IMR-90 (cell line): ENCODE results near the gene CENPX. TPM values are rescaled to one million over a fixed set of nuclear protein-coding genes. Genes with fewer than 3 reads are reported as not detected.

Source experiments
- ATAC-seq: fragments of 200-7000 bp; cut with Tn5 transposase; 2 replicates; pipeline ENCODE4 v1.9.1; 2020; ENCODE audit warnings: low read depth, mild to moderate bottlenecking, moderate library complexity
- BruUV-seq: library from RNA; stranded (reverse); fragments of 400-500 nt; replicated peaks from 2 replicates; lab custom pipeline; 2021; lab: Mats Ljungman, UMichigan
- CTCF ChIA-PET: fragments of 300-600 bp; formaldehyde crosslinking; extraction: SDS; loops from one replicate; lab custom pipeline; 2021; ENCODE audit warnings: antibody characterized with exemption; lab: Yijun Ruan, JAX
- POLR2A ChIA-PET: fragments of 300-600 bp; sonication (Branson Sonifier 250); formaldehyde crosslinking; loops from one replicate; lab custom pipeline; 2022; ENCODE audit warnings: antibody characterized with exemption; ENCODE audit not compliant: unreplicated experiment; lab: Charles Lee
- DNase-seq: peaks from one replicate; pipeline ENCODE4 v3.0.0; 2013
- H2AFZ ChIP-seq: replicated peaks from 2 replicates; pipeline ENCODE3; 2013; ENCODE audit warnings: low read length, mild to moderate bottlenecking; ENCODE audit not compliant: poor library complexity
- H2AK5ac ChIP-seq: 2 replicates; pipeline ENCODE4 v1.6.1; 2013; ENCODE audit warnings: low read depth, low read length, inconsistent platforms
- H2AK9ac ChIP-seq: replicated peaks from 2 replicates; pipeline ENCODE3; 2013; ENCODE audit warnings: mild to moderate bottlenecking, low read depth, low read length, moderate library complexity; ENCODE audit not compliant: poor library complexity
- H2BK120ac ChIP-seq: 2 replicates; pipeline ENCODE4 v1.6.1; 2013; ENCODE audit warnings: low read depth, low read length, inconsistent platforms
- H2BK15ac ChIP-seq: 3 replicates; pipeline ENCODE4 v1.6.1; 2013; ENCODE audit warnings: low read depth, low read length, inconsistent platforms
- H2BK20ac ChIP-seq: 2 replicates; pipeline ENCODE4 v1.6.1; 2013; ENCODE audit warnings: low read depth, mild to moderate bottlenecking, inconsistent platforms, low read length, moderate library complexity
- H2BK5ac ChIP-seq: 2 replicates; pipeline ENCODE4 v1.6.1; 2013; ENCODE audit warnings: mild to moderate bottlenecking, low read depth, low read length, inconsistent platforms; ENCODE audit not compliant: poor library complexity, severe bottlenecking
- H3K14ac ChIP-seq: replicated peaks from 2 replicates; pipeline ENCODE4 v1.6.1; 2013; ENCODE audit warnings: low read depth, low read length, inconsistent platforms
- H3K18ac ChIP-seq: 2 replicates; pipeline ENCODE4 v1.6.1; 2013; ENCODE audit warnings: low read depth, low read length, control low read depth
- H3K23ac ChIP-seq: 2 replicates; pipeline ENCODE4 v1.6.1; 2013; ENCODE audit warnings: low read depth, low read length, inconsistent platforms
- H3K27ac ChIP-seq: 2 replicates; pipeline ENCODE4 v1.5.1; 2013; ENCODE audit warnings: mild to moderate bottlenecking, control low read depth, low read length; ENCODE audit not compliant: insufficient read depth
- H3K27me3 ChIP-seq: 2 replicates; pipeline ENCODE4 v1.6.1; 2013; ENCODE audit warnings: low read length; ENCODE audit not compliant: control insufficient read depth, insufficient read depth
- H3K36me3 ChIP-seq: 2 replicates; pipeline ENCODE4 v1.6.1; 2013; ENCODE audit warnings: low read length, mixed read lengths; ENCODE audit not compliant: control insufficient read depth, insufficient read depth
- H3K4ac ChIP-seq: 2 replicates; pipeline ENCODE4 v1.6.1; 2013; ENCODE audit warnings: low read depth, low read length, inconsistent platforms
- H3K4me1 ChIP-seq: 2 replicates; pipeline ENCODE4 v1.6.1; 2013; ENCODE audit warnings: low read length, mixed read lengths; ENCODE audit not compliant: control insufficient read depth, insufficient read depth
- H3K4me2 ChIP-seq: 2 replicates; pipeline ENCODE4 v1.6.1; 2013; ENCODE audit warnings: low read depth, mild to moderate bottlenecking, control low read depth, low read length, moderate library complexity
- H3K4me3 ChIP-seq: 2 replicates; pipeline ENCODE4 v1.5.1; 2013; ENCODE audit warnings: low read depth, mild to moderate bottlenecking, control low read depth, low read length, moderate library complexity; ENCODE audit not compliant: insufficient read depth
- H3K56ac ChIP-seq: 2 replicates; pipeline ENCODE4 v1.6.1; 2013; ENCODE audit warnings: low read length, inconsistent platforms; ENCODE audit not compliant: insufficient read depth; ENCODE audit errors: extremely low read depth
- H3K79me1 ChIP-seq, 2 experiments: 2 replicates each; pipeline ENCODE4 v1.6.1; 2013; ENCODE audit warnings: low read length in 2 of 2, inconsistent platforms in 1 of 2, low read depth in 1 of 2
- H3K9ac ChIP-seq: 2 replicates; pipeline ENCODE4 v1.6.1; 2013; ENCODE audit warnings: low read depth, low read length, control low read depth
- H3K9me1 ChIP-seq: 2 replicates; pipeline ENCODE4 v1.6.1; 2013; ENCODE audit warnings: low read length, inconsistent platforms; ENCODE audit not compliant: insufficient read depth
- H3K9me3 ChIP-seq: 2 replicates; pipeline ENCODE4 v1.6.1; 2013; ENCODE audit warnings: low read length; ENCODE audit not compliant: control insufficient read depth, insufficient read depth
- H4K20me1 ChIP-seq: 2 replicates; pipeline ENCODE4 v1.6.1; 2013; ENCODE audit warnings: low read length, inconsistent platforms; ENCODE audit not compliant: insufficient read depth
- H4K5ac ChIP-seq: 2 replicates; pipeline ENCODE4 v1.6.1; 2013; ENCODE audit warnings: mild to moderate bottlenecking, low read depth, low read length, control low read depth
- H4K8ac ChIP-seq, 2 experiments: 2 replicates each; pipeline ENCODE4 v1.6.1; 2013; ENCODE audit warnings: low read depth in 2 of 2, low read length in 2 of 2, control low read depth in 1 of 2, inconsistent platforms in 1 of 2
- H4K91ac ChIP-seq: 2 replicates; pipeline ENCODE4 v1.6.1; 2013; ENCODE audit warnings: low read depth, low read length, inconsistent platforms; ENCODE audit not compliant: insufficient read depth
- BHLHE40 ChIP-seq: fragments of 150-350 bp; IDR thresholded peaks from 2 replicates; pipeline ENCODE4 v1.6.1; 2016; ENCODE audit warnings: mild to moderate bottlenecking, low read depth, low read length
- CEBPB ChIP-seq: IDR thresholded peaks from 2 replicates; pipeline ENCODE4 v1.6.1; 2012; ENCODE audit warnings: low read depth, low read length, improper control_type of control experiment
- CHD1 ChIP-seq: IDR thresholded peaks from 2 replicates; pipeline ENCODE4 v1.6.1; 2012; ENCODE audit warnings: low read depth, low read length, improper control_type of control experiment
- FOS ChIP-seq: fragments of 150-350 bp; IDR thresholded peaks from 2 replicates; pipeline ENCODE4 v1.6.1; 2016; ENCODE audit warnings: low read depth, low read length
- MAFK ChIP-seq: IDR thresholded peaks from 2 replicates; pipeline ENCODE4 v1.6.1; 2012; ENCODE audit warnings: low read depth, low read length, improper control_type of control experiment
- MAZ ChIP-seq: IDR thresholded peaks from 2 replicates; pipeline ENCODE4 v1.6.1; 2012; ENCODE audit warnings: low read depth, mild to moderate bottlenecking, low read length, improper control_type of control experiment, moderate library complexity, borderline replicate concordance
- MXI1 ChIP-seq: IDR thresholded peaks from 2 replicates; pipeline ENCODE4 v1.6.1; 2012; ENCODE audit warnings: low read depth, mild to moderate bottlenecking, low read length, moderate library complexity, borderline replicate concordance
- NFE2L2 ChIP-seq: fragments of 150-350 bp; IDR thresholded peaks from 2 replicates; pipeline ENCODE4 v1.6.1; 2016; ENCODE audit warnings: low read depth, mild to moderate bottlenecking, low read length
- POLR2A ChIP-seq: IDR thresholded peaks from 2 replicates; pipeline ENCODE4 v1.6.1; 2012; ENCODE audit warnings: mild to moderate bottlenecking, low read depth, low read length
- RAD21 ChIP-seq: IDR thresholded peaks from 2 replicates; pipeline ENCODE4 v1.6.1; 2012; ENCODE audit warnings: low read length, improper control_type of control experiment
- RCOR1 ChIP-seq: IDR thresholded peaks from 2 replicates; pipeline ENCODE4 v1.6.1; 2012; ENCODE audit warnings: mild to moderate bottlenecking, low read length, improper control_type of control experiment; ENCODE audit not compliant: insufficient replicate concordance
- RFX5 ChIP-seq: IDR thresholded peaks from 2 replicates; pipeline ENCODE4 v1.8.0; 2012; ENCODE audit warnings: low read depth, mild to moderate bottlenecking, low read length, moderate library complexity
- SMC3 ChIP-seq: fragments of 150-350 bp; IDR thresholded peaks from 2 replicates; pipeline ENCODE4 v1.6.1; 2016; ENCODE audit warnings: low read depth, mild to moderate bottlenecking, antibody characterized with exemption, low read length, moderate library complexity
- whole genome bisulfite sequencing, 2 experiments: methylation state at CpG; one replicate each; pipeline versions ENCODE4 v1.1.5 to v1.1.7; 2013; ENCODE audit warnings: missing lambda C conversion rate in 2 of 2; ENCODE audit not compliant: insufficient read length in 1 of 2; ENCODE audit errors: extremely low coverage in 2 of 2; 5-methylcytosine and 5-hydroxymethylcytosine counted together
- dilution Hi-C: fragments of 300-500 bp; cut with HindIII; formaldehyde crosslinking; loops from one replicate; pipeline ENCODE4 v1.14.3; 2018; ENCODE audit warnings: low sequenced_read_pairs; ENCODE audit not compliant: unreplicated experiment
- in situ Hi-C: fragments of 300-500 bp; cut with MboI; formaldehyde crosslinking; loops from 3 replicates; pipeline ENCODE4 v1.14.3; 2019; ENCODE audit warnings: low sequenced_read_pairs, inconsistent platforms, mixed read lengths
- intact Hi-C: fragments of 100-400 bp; cut with micrococcal nuclease; formaldehyde crosslinking; loops from 2 replicates; pipeline ENCODE4 v1.10.0; 2022
- polyA plus RNA-seq, 3 experiments: library from polyadenylated mRNA; depleted of rRNA; stranded (reverse); fragments of >200 nt; gene quantifications; 2 replicates each; pipeline ENCODE4 v1.2.3, GENCODE V29; 2012; ENCODE audit warnings: low replicate concordance in 1 of 3
- total RNA-seq: library from RNA; depleted of rRNA; stranded (reverse); fragments of >200 nt; gene quantifications from 2 replicates; pipeline ENCODE4 v1.2.3, GENCODE V29; 2012
- TF ChIP-seq, protein P1 (sequence below): conservative IDR thresholded peaks from 2 replicates; pipeline ENCODE4 v1.5.1; 2012; ENCODE audit warnings: mild to moderate bottlenecking, low read depth, low read length, improper control_type of control experiment
- TF ChIP-seq, protein P2 (sequence below): fragments of 150-350 bp; IDR thresholded peaks from 2 replicates; pipeline ENCODE4 v1.6.1; 2017; ENCODE audit warnings: mild to moderate bottlenecking, antibody characterized with exemption, low read length, low read depth
- TF ChIP-seq, protein P3 (sequence below): fragments of 150-350 bp; IDR thresholded peaks from 2 replicates; pipeline ENCODE4 v1.6.1; 2016; ENCODE audit warnings: low read depth, mild to moderate bottlenecking, low read length, moderate library complexity, borderline replicate concordance

Gene CENPX
- total and polyA plus RNA-seq, 2 of the 4 experiments (the other 2 are of a cell fraction), result 44.8 to 86.8 TPM

DNA sequence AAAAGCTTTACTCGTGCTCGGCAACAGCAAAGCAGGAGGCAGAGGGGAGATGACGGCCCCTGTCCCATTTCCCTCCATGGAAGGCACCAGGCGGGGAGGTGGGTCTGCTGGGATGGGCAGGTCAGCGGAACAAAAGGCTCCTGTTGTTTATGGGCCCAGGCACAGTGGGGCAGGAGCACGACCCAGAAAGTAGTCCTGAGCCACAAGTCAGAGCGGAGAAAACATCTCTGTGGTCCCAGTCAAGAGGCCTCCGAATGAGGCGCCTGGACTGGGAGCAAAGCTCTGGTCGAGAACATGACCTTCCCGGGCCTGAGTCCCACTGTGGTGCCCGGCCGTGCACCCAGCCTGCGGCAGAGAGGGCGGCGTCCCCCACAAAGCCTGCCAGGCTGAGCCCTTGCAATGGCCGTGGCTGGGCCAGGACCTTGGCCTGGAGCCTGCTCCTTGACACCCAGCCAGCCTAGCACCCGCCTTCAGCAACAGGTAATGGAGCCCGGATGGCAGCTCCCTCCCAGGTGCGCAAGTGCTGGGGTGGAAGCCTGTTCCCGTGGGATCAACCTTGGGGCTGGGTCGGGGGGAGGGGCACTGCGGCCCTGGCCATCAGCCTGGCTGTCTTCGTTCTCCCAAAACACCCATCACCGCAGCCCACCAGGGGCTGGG, 25.4 kb upstream of the CENPX start:
- no peak overlapping the region for H2BK15ac ChIP-seq

More for the DNA sequence above, 25.4 kb upstream of the CENPX start:
- Histone ChIP-seq H3K56ac (no peak overlapping the region), H2AK5ac (no peak overlapping the region), H2AK9ac (no peak overlapping the region), H3K23ac (no peak overlapping the region), H4K20me1 (peaks cover 4% of the 10 kb centered on the region), H2AFZ (no peak overlapping the region), H3K18ac (no peak overlapping the region), H3K79me1 (peaks cover 10 to 26% of the 10 kb centered on the region in 2 experiments), H4K8ac (no peak overlapping the region), H3K4ac (no peak overlapping the region), H3K27ac (no peak overlapping the region), H3K9me1 (peaks cover 7% of the 10 kb centered on the region), H4K5ac (no peak overlapping the region), H3K4me3 (no peak overlapping the region), H3K4me2 (no peak overlapping the region), H3K14ac (no peak overlapping the region), H2BK5ac (no peak overlapping the region), H3K27me3 (no peaks in the 10 kb centered on the region), H3K9me3 (no peaks in the 10 kb centered on the region), H2BK120ac (no peak overlapping the region), H2BK20ac (no peak overlapping the region), H4K91ac (no peak overlapping the region), H3K4me1 (peaks cover 14% of the 10 kb centered on the region), H3K36me3 (peaks cover 30% of the 10 kb centered on the region), H3K9ac (no peak overlapping the region)
- in situ Hi-C loops, result no loop called here
- no peak for ATAC-seq
- ChIA-PET POLR2A (interaction anchor here (0.5 kb wide), 1 partner anchor 88 kb away, joined by 5 read pairs; no protein-coding TSS in a partner anchor), CTCF (no interaction called here)
- 97% methylated on average over 12 of the region's 25 CpGs; no CpG with 5 or more reads in 1 of the 2 experiments for WGBS, 2 experiments
- no peak for DNase-seq
- TF ChIP-seq FOS (no peak), RFX5 (no peak), CEBPB (no peak), SMC3 (no peak), CHD1 (no peak), POLR2A (no peak), MAFK (no peak), BHLHE40 (no peak), MAZ (no peak), RAD21 (no peak), NFE2L2 (no peak), RCOR1 (no peak), MXI1 (no peak)
- TF ChIP-seq, protein P1, sequence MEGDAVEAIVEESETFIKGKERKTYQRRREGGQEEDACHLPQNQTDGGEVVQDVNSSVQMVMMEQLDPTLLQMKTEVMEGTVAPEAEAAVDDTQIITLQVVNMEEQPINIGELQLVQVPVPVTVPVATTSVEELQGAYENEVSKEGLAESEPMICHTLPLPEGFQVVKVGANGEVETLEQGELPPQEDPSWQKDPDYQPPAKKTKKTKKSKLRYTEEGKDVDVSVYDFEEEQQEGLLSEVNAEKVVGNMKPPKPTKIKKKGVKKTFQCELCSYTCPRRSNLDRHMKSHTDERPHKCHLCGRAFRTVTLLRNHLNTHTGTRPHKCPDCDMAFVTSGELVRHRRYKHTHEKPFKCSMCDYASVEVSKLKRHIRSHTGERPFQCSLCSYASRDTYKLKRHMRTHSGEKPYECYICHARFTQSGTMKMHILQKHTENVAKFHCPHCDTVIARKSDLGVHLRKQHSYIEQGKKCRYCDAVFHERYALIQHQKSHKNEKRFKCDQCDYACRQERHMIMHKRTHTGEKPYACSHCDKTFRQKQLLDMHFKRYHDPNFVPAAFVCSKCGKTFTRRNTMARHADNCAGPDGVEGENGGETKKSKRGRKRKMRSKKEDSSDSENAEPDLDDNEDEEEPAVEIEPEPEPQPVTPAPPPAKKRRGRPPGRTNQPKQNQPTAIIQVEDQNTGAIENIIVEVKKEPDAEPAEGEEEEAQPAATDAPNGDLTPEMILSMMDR, result no peak
- TF ChIP-seq, protein P2, sequence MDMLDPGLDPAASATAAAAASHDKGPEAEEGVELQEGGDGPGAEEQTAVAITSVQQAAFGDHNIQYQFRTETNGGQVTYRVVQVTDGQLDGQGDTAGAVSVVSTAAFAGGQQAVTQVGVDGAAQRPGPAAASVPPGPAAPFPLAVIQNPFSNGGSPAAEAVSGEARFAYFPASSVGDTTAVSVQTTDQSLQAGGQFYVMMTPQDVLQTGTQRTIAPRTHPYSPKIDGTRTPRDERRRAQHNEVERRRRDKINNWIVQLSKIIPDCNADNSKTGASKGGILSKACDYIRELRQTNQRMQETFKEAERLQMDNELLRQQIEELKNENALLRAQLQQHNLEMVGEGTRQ, result no peak
- TF ChIP-seq, protein P3, sequence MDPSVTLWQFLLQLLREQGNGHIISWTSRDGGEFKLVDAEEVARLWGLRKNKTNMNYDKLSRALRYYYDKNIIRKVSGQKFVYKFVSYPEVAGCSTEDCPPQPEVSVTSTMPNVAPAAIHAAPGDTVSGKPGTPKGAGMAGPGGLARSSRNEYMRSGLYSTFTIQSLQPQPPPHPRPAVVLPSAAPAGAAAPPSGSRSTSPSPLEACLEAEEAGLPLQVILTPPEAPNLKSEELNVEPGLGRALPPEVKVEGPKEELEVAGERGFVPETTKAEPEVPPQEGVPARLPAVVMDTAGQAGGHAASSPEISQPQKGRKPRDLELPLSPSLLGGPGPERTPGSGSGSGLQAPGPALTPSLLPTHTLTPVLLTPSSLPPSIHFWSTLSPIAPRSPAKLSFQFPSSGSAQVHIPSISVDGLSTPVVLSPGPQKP, result no peak
- dilution Hi-C loops, result no loop called here
- intact Hi-C loops, result no loop called here
- BruUV-seq, result no TSS peak
